HG03045 (cell line): Measurements from ENCODE around the gene GPR37L1.
"Not testable (repeated sequence)": the region's sequence is repeated elsewhere in the genome, so short reads cannot be mapped to it uniquely, and the experiment has no call there.

Experiments used
- ATAC-seq: cut with Tn5 transposase; IDR thresholded peaks from one replicate; pipeline ENCODE4 v1.9.1; 2021; ENCODE audit warnings: mild to moderate bottlenecking, moderate library complexity; ENCODE audit not compliant: unreplicated experiment

Gene GPR37L1

GRCh38 chr1:202107801-202108731 lies 14.7 kb upstream of the GPR37L1 start:
- ATAC-seq, result no peak

- ATAC-seq, result no peak
Observed at GRCh38 chr1:202110977-202111376, 11.7 kb upstream of the GPR37L1 start.

GRCh38 chr1:202111589-202111988 lies 11.1 kb upstream of the GPR37L1 start:
- ATAC-seq, result not testable (repeated sequence)

GRCh38 chr1:202112859-202113689 lies 9.6 kb upstream of the GPR37L1 start:
- ATAC-seq, result no peak

- ATAC-seq, result no peak
Observed at GRCh38 chr1:202113690-202114300, 8.9 kb upstream of the GPR37L1 start.

GRCh38 chr1:202116287-202116686 lies 6.4 kb upstream of the GPR37L1 start:
- ATAC-seq, result no peak

- no peak for ATAC-seq
Observed at GRCh38 chr1:202117898-202118371, 4.8 kb upstream of the GPR37L1 start.

GRCh38 chr1:202121006-202121405 lies 1.7 kb upstream of the GPR37L1 start:
- ATAC-seq, result no peak

- ATAC-seq, result no peak
Observed at GRCh38 chr1:202123336-202123813, 658 bp downstream of the GPR37L1 start.

- ATAC-seq, result no peak
Observed at GRCh38 chr1:202124142-202124541, 1.4 kb downstream of the GPR37L1 start.

- ATAC-seq, result no peak
Observed at GRCh38 chr1:202125611-202126010, 2.9 kb downstream of the GPR37L1 start.

- ATAC-seq, result no peak
Observed at GRCh38 chr1:202126426-202126825, 3.7 kb downstream of the GPR37L1 start.

- no peak for ATAC-seq
Observed at GRCh38 chr1:202127061-202127460, 4.3 kb downstream of the GPR37L1 start.

GRCh38 chr1:202127836-202128622 lies 5.3 kb downstream of the GPR37L1 start:
- ATAC-seq, result no peak

- no peak for ATAC-seq
Observed at GRCh38 chr1:202129453-202130296, 7.0 kb downstream of the GPR37L1 start.

GRCh38 chr1:202130297-202130721 lies 7.6 kb downstream of the GPR37L1 start:
- no peak for ATAC-seq

GRCh38 chr1:202130816-202131522 lies 8.3 kb downstream of the GPR37L1 start:
- no peak for ATAC-seq

- no peak for ATAC-seq
Observed at GRCh38 chr1:202131956-202132821, 9.5 kb downstream of the GPR37L1 start.
